Upper lobe of left lung (tissue), 6 donors: ENCODE data around the gene B3GNT5. TPM values are rescaled to one million over a fixed set of nuclear protein-coding genes. Genes with fewer than 3 reads are reported as not detected.

Experiments used
- ATAC-seq, 2 donors: fragments of 200-7000 bp; cut with Tn5 transposase; one replicate each; pipeline ENCODE4 v1.9.1; 2022; ENCODE audit warnings: mild to moderate bottlenecking in 2 of 2, moderate library complexity in 2 of 2; ENCODE audit not compliant: low FRiP score in 2 of 2
- DNase-seq, 2 donors: peaks; one replicate each; pipeline ENCODE4 v3.0.0-alpha.2; 2019 to 2020
- H3K27ac ChIP-seq, 4 donors: fragments of 200-600 bp; sonication (generic); one replicate each; pipeline ENCODE4 v1.5.1; 2016 to 2019
- H3K27me3 ChIP-seq, 4 donors: fragments of 200-600 bp; sonication (generic); one replicate each; pipeline ENCODE4 v1.5.1; 2017 to 2019
- H3K36me3 ChIP-seq, 4 donors: fragments of 200-600 bp; sonication (generic); one replicate each; pipeline ENCODE4 v1.5.1; 2016 to 2019
- H3K4me1 ChIP-seq, 4 donors: fragments of 200-600 bp; sonication (generic); one replicate each; pipeline ENCODE4 v1.5.1; 2018 to 2019
- H3K4me3 ChIP-seq, 4 donors: fragments of 200-600 bp; sonication (generic); one replicate each; pipeline ENCODE4 v1.5.1; 2017 to 2019; ENCODE audit warnings: mild to moderate bottlenecking in 2 of 4, moderate library complexity in 1 of 4
- H3K9me3 ChIP-seq, 4 donors: fragments of 200-600 bp; sonication (generic); one replicate each; pipeline ENCODE4 v1.5.1; 2018 to 2019
- EP300 ChIP-seq, 4 donors: sonication (generic); formaldehyde crosslinking; IDR thresholded peaks; one replicate each; pipeline ENCODE4 v1.5.1; 2017; ENCODE audit warnings: antibody characterized with exemption in 4 of 4, control low read depth in 2 of 4
- POLR2A ChIP-seq, 4 donors: fragments of 450-650 bp; IDR thresholded peaks; one replicate each; pipeline ENCODE4 v1.5.1; 2016 to 2017; ENCODE audit warnings: antibody characterized with exemption in 4 of 4, mild to moderate bottlenecking in 2 of 4
- POLR2AphosphoS5 ChIP-seq, 2 donors: sonication (generic); formaldehyde crosslinking; IDR thresholded peaks; one replicate each; pipeline ENCODE4 v1.5.1; 2017; ENCODE audit warnings: antibody characterized with exemption in 2 of 2
- WGBS, 2 donors: methylation state at CpG; one replicate each; pipeline ENCODE4 v1.1.5; 2017 to 2018; 5-methylcytosine and 5-hydroxymethylcytosine counted together
- total RNA-seq, 6 donors: library from RNA; depleted of rRNA in 4 of 6; stranded (reverse); fragments of >200 nt in 4 of 6; gene quantifications; one replicate each; pipeline versions ENCODE4 v1.1.0 to v1.2.1, GENCODE V29; 2016 to 2021
- TF ChIP-seq, protein P1 (sequence below), 6 experiments: fragments of 450-650 bp in 4 of 6; fragments of 200-600 bp in 2 of 6; sonication (generic) in 2 of 6; IDR thresholded peaks; one replicate each; pipeline ENCODE4 v1.5.1; 2016 to 2019; ENCODE audit warnings: antibody characterized with exemption in 6 of 6
- donor health status: DM: no; HTN: no; CAD: no; lungs with moderate emphysema.
- donor health status: DM: no; HTN: yes; CAD: no; lungs with severe emphysema.

The B3GNT5 gene
- total RNA-seq, 6 donors from 2014 or later, result 15.7 to 44.5 (median 28.3) TPM

- H3K27me3 ChIP-seq, result no peaks in the 10 kb centered on the region
- WGBS, 2 donors, result 47 to 62% methylated on average over 2 of the region's 2 CpGs
- no peak for ATAC-seq
- H3K36me3 ChIP-seq, result no peaks in the 10 kb centered on the region
- no peak for TF ChIP-seq POLR2A (IDR thresholded peaks at IDR 0.05)
- TF ChIP-seq EP300 (IDR thresholded peaks at IDR 0.05), result no peak
- TF ChIP-seq, protein P1, sequence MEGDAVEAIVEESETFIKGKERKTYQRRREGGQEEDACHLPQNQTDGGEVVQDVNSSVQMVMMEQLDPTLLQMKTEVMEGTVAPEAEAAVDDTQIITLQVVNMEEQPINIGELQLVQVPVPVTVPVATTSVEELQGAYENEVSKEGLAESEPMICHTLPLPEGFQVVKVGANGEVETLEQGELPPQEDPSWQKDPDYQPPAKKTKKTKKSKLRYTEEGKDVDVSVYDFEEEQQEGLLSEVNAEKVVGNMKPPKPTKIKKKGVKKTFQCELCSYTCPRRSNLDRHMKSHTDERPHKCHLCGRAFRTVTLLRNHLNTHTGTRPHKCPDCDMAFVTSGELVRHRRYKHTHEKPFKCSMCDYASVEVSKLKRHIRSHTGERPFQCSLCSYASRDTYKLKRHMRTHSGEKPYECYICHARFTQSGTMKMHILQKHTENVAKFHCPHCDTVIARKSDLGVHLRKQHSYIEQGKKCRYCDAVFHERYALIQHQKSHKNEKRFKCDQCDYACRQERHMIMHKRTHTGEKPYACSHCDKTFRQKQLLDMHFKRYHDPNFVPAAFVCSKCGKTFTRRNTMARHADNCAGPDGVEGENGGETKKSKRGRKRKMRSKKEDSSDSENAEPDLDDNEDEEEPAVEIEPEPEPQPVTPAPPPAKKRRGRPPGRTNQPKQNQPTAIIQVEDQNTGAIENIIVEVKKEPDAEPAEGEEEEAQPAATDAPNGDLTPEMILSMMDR (IDR thresholded peaks at IDR 0.05), result no peak
- no peak for TF ChIP-seq POLR2AphosphoS5 (IDR thresholded peaks at IDR 0.05)
- no peak for DNase-seq
- H3K4me3 ChIP-seq, result no peak overlapping the region
- H3K9me3 ChIP-seq, result no peaks in the 10 kb centered on the region
- peak overlapping the region in 1 of 4 donors; percentile 44 for H3K27ac ChIP-seq
- peaks cover 6 to 18% (median 14%) of the 10 kb centered on the region in 4 donors for H3K4me1 ChIP-seq
These were observed 38.8 kb upstream of the B3GNT5 start for GRCh38 chr3:183214277-183214612.

DNA sequence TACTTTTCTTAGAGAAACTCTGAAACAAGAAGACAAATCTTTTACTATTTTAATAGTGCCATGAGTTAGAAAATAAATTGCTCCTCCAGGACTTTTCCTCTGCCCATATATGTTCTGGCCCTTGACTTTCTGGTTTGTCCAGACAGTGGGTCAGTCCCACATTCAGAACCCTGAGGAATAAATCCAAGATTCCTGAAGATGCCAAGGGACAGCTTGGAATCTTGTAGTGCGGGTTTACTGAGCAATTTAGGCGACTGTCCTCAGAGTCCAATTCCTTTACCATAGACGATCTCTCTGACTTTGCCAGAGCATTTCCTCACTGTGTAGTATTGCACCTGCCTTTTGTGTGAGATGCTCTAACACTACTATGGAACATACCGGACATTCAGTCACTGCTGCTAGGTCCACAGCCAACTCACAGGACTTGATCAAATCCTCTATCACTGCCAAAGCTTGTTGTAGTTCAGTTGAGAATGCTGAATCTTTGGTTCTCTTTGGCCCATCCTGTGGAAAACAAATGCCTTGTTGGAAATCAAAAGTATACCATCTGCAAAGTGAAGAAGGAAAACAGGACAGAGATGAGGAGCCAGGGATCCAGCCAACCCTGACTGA is 37.4 kb upstream of the B3GNT5 start:
- no peak overlapping the region for H3K27ac ChIP-seq
- DNase-seq (no peak), ATAC-seq (no peak)
- H3K9me3 ChIP-seq, result no peaks in the 10 kb centered on the region
- no peak overlapping the region for H3K4me3 ChIP-seq
- WGBS, 2 donors, result 95 to 98% methylated on average over 4 of the region's 4 CpGs
- no peaks in the 10 kb centered on the region for H3K36me3 ChIP-seq
- H3K27me3 ChIP-seq, result no peaks in the 10 kb centered on the region
- TF ChIP-seq POLR2A (IDR thresholded peaks at IDR 0.05), result no peak
- TF ChIP-seq, protein P1 (IDR thresholded peaks at IDR 0.05), result no peak
- no peak for TF ChIP-seq POLR2AphosphoS5 (IDR thresholded peaks at IDR 0.05)
- TF ChIP-seq EP300 (IDR thresholded peaks at IDR 0.05), result no peak
- peaks cover 6 to 14% (median 11%) of the 10 kb centered on the region in 4 donors for H3K4me1 ChIP-seq

DNA sequence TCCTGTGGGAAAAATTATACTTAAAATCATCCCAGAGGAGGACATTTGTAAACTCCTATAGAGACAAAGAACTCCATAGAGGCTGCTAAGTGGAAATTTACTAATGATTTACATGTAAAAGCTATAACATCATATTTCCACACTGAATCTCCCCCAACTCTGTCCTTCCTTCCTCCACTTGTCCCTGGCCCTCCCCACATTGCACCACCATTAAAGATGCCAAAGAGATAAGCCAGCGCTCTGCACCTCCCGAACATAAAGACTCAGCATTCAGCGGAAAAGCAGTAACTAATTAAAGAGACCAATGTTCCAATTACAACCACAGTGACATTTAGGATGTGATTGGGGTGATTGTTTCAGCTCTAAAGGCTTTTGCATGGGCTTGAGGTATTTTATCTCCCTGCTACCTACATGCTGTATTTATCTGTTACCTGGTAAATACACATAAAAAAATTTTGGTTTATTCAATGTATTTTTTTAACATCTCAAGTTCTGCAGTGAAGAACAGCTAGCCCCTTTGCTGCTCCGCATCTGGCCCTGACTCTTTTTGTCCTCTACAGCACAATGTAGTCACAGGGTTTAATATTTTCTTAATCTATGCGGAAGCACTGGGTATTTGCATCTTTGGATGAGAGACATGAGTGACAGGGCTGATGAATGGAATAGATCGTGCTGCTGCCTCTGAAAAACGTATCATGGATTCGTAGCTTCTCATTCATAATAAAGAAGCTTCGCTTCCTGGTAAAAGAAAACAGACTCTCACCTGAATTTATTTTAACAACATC is 35.3 kb upstream of the B3GNT5 start:
- Histone ChIP-seq H3K27ac (no peak overlapping the region), H3K4me1 (peaks cover 0 to 5% (median 0%) of the 10 kb centered on the region in 4 donors), H3K36me3 (no peaks in the 10 kb centered on the region), H3K27me3 (no peaks in the 10 kb centered on the region), H3K9me3 (no peaks in the 10 kb centered on the region), H3K4me3 (no peak overlapping the region)
- ATAC-seq, result no peak
- 72 to 77% methylated on average over 9 of the region's 9 CpGs for WGBS, 2 donors
- DNase-seq, result no peak
- TF ChIP-seq POLR2A (IDR thresholded peaks at IDR 0.05) (no peak), EP300 (IDR thresholded peaks at IDR 0.05) (no peak), POLR2AphosphoS5 (IDR thresholded peaks at IDR 0.05) (no peak)
- TF ChIP-seq, protein P1 (IDR thresholded peaks at IDR 0.05), result no peak

DNA sequence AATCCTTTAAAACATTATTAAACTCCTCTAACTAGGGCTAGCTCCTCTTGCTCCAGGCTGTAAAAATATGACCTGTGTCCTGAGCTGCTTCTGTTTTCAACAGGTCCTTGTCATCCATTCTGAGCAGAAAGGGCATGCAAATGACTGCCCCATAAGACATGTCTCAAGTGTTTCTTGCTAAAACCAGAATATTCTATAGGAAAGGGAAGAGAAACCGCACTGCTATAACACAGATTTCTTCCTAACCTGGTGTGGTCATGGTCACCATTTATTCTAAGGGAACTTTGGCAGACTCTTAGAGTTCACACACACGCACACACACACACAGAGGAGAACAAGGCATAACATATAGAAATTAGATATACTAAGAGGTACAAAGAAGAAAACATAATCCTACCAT is 34.2 kb upstream of the B3GNT5 start:
- H3K4me3 ChIP-seq, result no peak overlapping the region
- no peak for DNase-seq
- H3K36me3 ChIP-seq, result no peaks in the 10 kb centered on the region
- no peak for ATAC-seq
- no peak overlapping the region for H3K27ac ChIP-seq
- no peaks in the 10 kb centered on the region for H3K9me3 ChIP-seq
- WGBS, 2 donors, result 76 to 77% methylated on average over 2 of the region's 2 CpGs
- TF ChIP-seq POLR2A (IDR thresholded peaks at IDR 0.05), result no peak
- no peak for TF ChIP-seq EP300 (IDR thresholded peaks at IDR 0.05)
- TF ChIP-seq, protein P1 (IDR thresholded peaks at IDR 0.05), result no peak
- H3K4me1 ChIP-seq, result no peaks in the 10 kb centered on the region
- H3K27me3 ChIP-seq, result no peaks in the 10 kb centered on the region
